Type B pancreatic cell (in vitro differentiated cells): ENCODE results near the gene CMSS1. TPM values are rescaled to one million over a fixed set of nuclear protein-coding genes. Genes with fewer than 3 reads are reported as not detected.

Source experiments
- DNase-seq: peaks from one replicate; pipeline ENCODE4 v3.0.0; 2021; ENCODE audit warnings: mixed read lengths; ENCODE audit not compliant: unreplicated experiment; ENCODE audit errors: extremely low spot score
- H3K27ac Mint-ChIP-seq: 2 replicates; pipeline ENCODE4 v1.8.0; 2021; ENCODE audit warnings: mild to moderate bottlenecking, mixed read lengths
- H3K27me3 Mint-ChIP-seq: 2 replicates; pipeline ENCODE4 v1.8.0; 2021; ENCODE audit warnings: mixed read lengths
- H3K36me3 Mint-ChIP-seq: 2 replicates; pipeline ENCODE4 v1.8.0; 2021; ENCODE audit warnings: mixed read lengths
- H3K4me1 Mint-ChIP-seq: one replicate; pipeline ENCODE4 v1.8.0; 2021; ENCODE audit warnings: mixed read lengths; ENCODE audit not compliant: unreplicated experiment
- H3K4me3 Mint-ChIP-seq: 2 replicates; pipeline ENCODE4 v1.8.0; 2021; ENCODE audit warnings: mild to moderate bottlenecking, mixed read lengths
- H3K9me3 Mint-ChIP-seq: 2 replicates; pipeline ENCODE4 v1.8.0; 2021; ENCODE audit warnings: mixed read lengths
- total RNA-seq: library from RNA; stranded (reverse); gene quantifications from 2 replicates; pipeline ENCODE4 v1.2.1, GENCODE V29; 2021; ENCODE audit warnings: low replicate concordance
- TF ChIP-seq, protein P1 (sequence below): fragments of 200-600 bp; sonication (generic); conservative IDR thresholded peaks from 2 replicates; pipeline ENCODE4 v1.5.0; 2021; ENCODE audit warnings: antibody characterized with exemption, mild to moderate bottlenecking

Gene CMSS1
- total RNA-seq, 1 donor from 2014 or later = 34.1 TPM

DNA sequence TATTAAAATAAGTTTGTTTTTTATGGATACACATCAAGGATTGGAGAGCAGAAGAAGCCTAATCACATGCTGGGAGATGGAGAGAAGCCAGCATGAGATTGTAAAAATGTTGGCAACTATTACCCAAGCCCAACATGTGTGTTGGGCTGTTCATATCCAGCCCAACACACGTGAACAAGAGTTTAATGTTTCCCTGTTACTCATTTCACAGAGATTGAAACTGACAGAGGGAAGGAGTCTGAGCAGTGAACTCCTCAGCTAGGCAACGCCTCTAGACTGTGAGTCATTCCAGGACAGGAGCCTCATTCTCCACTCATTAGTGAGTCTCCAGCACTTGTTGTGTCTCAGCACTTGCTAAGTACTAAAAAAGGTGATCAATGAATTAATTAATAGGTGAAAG lies 43.2 kb upstream of the CMSS1 start:
- TF ChIP-seq, protein P1, sequence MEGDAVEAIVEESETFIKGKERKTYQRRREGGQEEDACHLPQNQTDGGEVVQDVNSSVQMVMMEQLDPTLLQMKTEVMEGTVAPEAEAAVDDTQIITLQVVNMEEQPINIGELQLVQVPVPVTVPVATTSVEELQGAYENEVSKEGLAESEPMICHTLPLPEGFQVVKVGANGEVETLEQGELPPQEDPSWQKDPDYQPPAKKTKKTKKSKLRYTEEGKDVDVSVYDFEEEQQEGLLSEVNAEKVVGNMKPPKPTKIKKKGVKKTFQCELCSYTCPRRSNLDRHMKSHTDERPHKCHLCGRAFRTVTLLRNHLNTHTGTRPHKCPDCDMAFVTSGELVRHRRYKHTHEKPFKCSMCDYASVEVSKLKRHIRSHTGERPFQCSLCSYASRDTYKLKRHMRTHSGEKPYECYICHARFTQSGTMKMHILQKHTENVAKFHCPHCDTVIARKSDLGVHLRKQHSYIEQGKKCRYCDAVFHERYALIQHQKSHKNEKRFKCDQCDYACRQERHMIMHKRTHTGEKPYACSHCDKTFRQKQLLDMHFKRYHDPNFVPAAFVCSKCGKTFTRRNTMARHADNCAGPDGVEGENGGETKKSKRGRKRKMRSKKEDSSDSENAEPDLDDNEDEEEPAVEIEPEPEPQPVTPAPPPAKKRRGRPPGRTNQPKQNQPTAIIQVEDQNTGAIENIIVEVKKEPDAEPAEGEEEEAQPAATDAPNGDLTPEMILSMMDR = no peak
- H3K36me3 Mint-ChIP-seq = no peaks in the 10 kb centered on the region
- no peak overlapping the region for H3K4me3 Mint-ChIP-seq
- no peak overlapping the region for H3K27ac Mint-ChIP-seq
- no peaks in the 10 kb centered on the region for H3K9me3 Mint-ChIP-seq
- no peak for DNase-seq
- no peaks in the 10 kb centered on the region for H3K4me1 Mint-ChIP-seq
- peaks cover 3% of the 10 kb centered on the region for H3K27me3 Mint-ChIP-seq

DNA sequence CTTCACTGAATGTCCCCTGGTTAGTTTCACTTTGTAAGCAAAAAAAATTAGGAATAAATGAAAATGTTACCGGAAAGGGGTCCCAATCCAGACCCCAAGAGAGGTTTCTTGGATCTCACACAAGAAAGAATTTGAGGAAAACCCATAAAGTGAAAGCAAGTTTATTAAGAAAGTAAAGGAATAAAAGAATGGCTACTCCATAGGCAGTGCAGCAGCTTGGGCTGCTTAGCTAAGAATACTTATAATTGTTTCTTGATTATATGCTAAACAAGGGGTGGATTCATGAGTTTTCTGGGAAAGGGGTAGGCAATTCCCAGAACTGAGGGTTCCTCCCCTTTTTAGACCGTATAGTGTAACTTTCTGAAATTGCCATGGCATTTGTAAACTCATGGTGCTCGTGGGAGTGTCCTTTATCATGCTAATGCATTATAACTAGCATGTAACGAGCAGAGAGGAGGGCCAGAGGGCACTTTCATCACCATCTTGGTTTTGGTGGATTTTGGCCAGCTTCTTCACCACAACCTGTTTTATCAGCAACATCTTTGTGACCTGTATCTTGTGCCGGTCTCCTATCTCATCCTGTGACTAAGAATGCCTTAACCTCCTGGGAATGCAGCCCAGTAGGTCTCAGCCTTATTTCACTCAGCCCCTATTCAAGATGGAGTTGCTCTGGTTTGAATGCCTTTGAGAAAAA lies 41.0 kb upstream of the CMSS1 start:
- Mint-ChIP-seq H3K27ac (no peak overlapping the region), H3K4me3 (no peak overlapping the region), H3K4me1 (no peaks in the 10 kb centered on the region), H3K9me3 (no peaks in the 10 kb centered on the region), H3K27me3 (peaks cover 12% of the 10 kb centered on the region), H3K36me3 (no peaks in the 10 kb centered on the region)
- no peak for DNase-seq
- TF ChIP-seq, protein P1 = no peak

DNA sequence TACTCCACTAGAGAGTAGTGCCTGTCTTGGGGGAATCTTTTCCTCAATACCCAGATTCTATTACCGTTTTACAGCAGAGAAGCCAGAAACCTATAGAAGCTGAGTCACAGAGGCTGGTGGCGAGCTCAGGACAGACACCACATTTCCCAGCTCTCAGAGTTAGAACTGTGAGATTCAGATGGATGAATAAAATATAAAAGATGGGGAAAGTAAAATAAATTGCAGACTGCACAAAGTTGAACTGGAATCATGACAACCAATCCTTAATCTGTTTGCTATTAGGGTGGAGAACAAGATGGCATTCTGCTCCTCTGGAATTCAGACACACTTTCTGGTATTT lies 40.5 kb upstream of the CMSS1 start:
- DNase-seq = no peak
- TF ChIP-seq, protein P1 = no peak
- H3K9me3 Mint-ChIP-seq = no peaks in the 10 kb centered on the region
- H3K27me3 Mint-ChIP-seq = peaks cover 12% of the 10 kb centered on the region
- H3K27ac Mint-ChIP-seq = no peak overlapping the region
- no peaks in the 10 kb centered on the region for H3K4me1 Mint-ChIP-seq
- H3K36me3 Mint-ChIP-seq = no peaks in the 10 kb centered on the region
- H3K4me3 Mint-ChIP-seq = no peak overlapping the region

DNA sequence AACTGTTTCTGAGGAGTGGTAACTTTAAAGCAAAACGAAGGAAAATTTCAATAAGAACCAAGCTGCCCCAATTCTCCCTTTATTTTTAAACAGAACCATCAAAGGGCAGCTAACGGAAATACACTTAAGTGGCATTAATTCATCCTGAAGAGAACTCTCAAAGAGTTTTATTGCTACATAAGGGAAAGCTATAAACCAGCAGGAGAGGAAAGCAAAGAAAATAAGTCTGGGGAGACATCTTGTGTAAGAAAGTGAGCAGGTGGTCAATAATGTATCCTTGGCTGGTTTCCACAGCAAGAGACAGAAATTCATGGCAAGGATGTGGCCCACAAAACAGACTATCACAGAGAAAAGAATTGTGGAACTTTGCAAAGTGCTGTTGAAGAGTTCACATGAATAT lies 40.0 kb upstream of the CMSS1 start:
- DNase-seq = no peak
- Mint-ChIP-seq H3K36me3 (no peaks in the 10 kb centered on the region), H3K4me1 (no peaks in the 10 kb centered on the region), H3K9me3 (no peaks in the 10 kb centered on the region), H3K4me3 (no peak overlapping the region), H3K27me3 (peaks cover 12% of the 10 kb centered on the region), H3K27ac (no peak overlapping the region)
- TF ChIP-seq, protein P1 = no peak

DNA sequence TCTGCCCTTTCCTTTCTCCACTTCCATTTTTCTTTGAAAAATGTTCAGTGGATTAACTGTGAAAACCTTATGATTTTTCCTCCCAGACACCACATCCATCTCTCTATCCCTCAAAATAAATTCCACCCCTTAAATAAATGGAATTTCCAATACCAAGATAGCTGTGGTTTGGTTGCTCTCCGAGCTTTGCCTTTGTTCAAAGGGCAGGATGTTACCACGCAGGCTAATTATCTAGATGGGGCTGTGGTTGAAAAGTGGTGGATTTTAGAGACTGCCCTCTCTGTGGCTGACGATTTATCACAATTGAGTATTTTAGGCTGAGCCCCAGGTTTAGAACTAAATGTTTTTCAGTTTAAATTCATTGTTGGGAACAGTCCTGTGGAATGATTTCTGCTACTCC lies 36.9 kb upstream of the CMSS1 start:
- Mint-ChIP-seq H3K9me3 (no peaks in the 10 kb centered on the region), H3K4me3 (no peak overlapping the region), H3K27me3 (peaks cover 12% of the 10 kb centered on the region), H3K36me3 (no peaks in the 10 kb centered on the region), H3K27ac (no peak overlapping the region), H3K4me1 (no peaks in the 10 kb centered on the region)
- DNase-seq = no peak
- TF ChIP-seq, protein P1 = no peak

DNA sequence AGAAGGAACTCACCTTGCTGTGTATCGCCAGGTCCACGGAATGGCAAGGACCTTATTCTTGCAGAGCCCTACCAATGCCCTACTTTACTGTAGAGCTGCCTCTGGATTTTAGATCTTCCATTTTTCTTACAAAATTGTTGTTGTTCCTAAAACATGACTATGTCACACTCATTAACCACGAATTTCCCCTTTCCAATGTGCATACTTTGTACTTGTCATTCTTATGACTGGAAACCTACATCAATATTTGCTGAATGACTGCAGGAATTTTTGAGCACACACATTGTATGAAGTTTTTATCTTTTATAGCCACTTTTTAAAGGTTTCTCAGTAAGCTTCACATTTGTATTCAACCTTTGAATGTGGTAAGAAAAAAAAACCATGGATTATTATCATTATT lies 35.9 kb upstream of the CMSS1 start:
- Mint-ChIP-seq H3K27ac (no peak overlapping the region), H3K27me3 (peaks cover 19% of the 10 kb centered on the region), H3K4me3 (no peak overlapping the region), H3K36me3 (no peaks in the 10 kb centered on the region), H3K9me3 (no peaks in the 10 kb centered on the region), H3K4me1 (no peaks in the 10 kb centered on the region)
- TF ChIP-seq, protein P1 = no peak
- DNase-seq = no peak
